Measurements from ENCODE around the gene SP140L. TPM values are rescaled to one million over a fixed set of nuclear protein-coding genes. Genes with fewer than 3 reads are reported as not detected.
"Not testable (repeated sequence)": the region's sequence is repeated elsewhere in the genome, so short reads cannot be mapped to it uniquely, and the experiment has no call there.

Gene SP140L
- total and polyA plus RNA-seq, 4 donors, result 6.0 to 21.8 (median 13.3) TPM

DNA sequence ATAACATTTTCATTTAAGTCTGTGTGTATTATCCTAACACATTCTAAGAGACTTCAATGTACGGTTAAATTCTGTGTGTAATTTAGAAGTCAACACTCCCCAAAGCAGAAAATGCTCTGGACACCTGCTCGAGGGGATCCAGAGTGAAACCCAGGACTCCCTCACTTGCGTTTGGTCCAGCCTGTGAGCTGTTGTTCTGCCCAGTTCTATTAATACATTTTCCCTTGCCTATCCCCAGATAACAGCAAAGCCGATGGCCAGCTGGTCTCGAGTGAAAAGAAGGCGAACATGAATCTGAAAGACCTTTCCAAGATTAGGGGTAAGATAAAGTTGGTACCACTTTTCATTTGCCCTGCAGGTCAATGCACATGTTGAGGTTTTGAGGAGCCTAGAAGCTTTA lies 58.0 kb downstream of the SP140L start:
- peaks cover 0 to 12% of the 10 kb centered on the region in 2 donors for H3K36me3 ChIP-seq (ENCODE audit: control insufficient read depth in 1 of 2, insufficient read depth in 2 of 2, low read length in 1 of 2)
- no peak overlapping the region for H3K27ac ChIP-seq (ENCODE audit: low read depth in 1 of 2, low read length in 2 of 2)
- intact Hi-C loops (cut with DNase I), result no loop called here
- 82% methylated on average over 6 of the region's 6 CpGs for WGBS, 2 donors
- H3K4me3 ChIP-seq (ENCODE audit: low read length in 2 of 2), result no peak overlapping the region
- no peaks in the 10 kb centered on the region for H3K9me3 ChIP-seq (ENCODE audit: control insufficient read depth, low read length)
- H3K4me1 ChIP-seq (ENCODE audit: control insufficient read depth in 1 of 2, insufficient read depth in 2 of 2, low read length in 2 of 2), result no peaks in the 10 kb centered on the region
- no peak for DNase-seq
- no peaks in the 10 kb centered on the region for H3K27me3 ChIP-seq (ENCODE audit: control insufficient read depth in 1 of 2, insufficient read depth in 2 of 2, low read length in 1 of 2)
- ATAC-seq (ENCODE audit: low FRiP score), result no peak

DNA sequence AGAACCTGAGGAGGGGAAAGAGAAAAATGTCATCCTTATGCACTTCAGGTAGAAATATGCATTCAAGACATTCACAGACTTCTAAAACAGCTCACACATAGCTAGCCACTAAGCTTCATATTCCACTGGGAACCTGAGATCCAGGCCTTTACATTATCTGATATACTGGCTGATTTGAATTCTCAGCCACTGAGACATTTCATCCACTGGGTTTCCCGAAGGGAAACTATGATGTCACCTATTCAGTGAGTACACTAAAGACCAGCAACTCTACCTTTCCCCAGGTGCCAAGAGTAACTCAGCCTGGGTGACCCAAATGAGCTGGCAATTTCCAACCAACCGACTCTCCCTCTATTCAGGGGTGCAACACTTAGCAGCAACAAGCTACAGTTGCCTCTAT lies 67.3 kb downstream of the SP140L start:
- intact Hi-C loops (cut with DNase I), result no loop called here
- 77 to 81% methylated on average over 2 of the region's 2 CpGs for WGBS, 2 donors
- ATAC-seq (ENCODE audit: low FRiP score) (no peak), DNase-seq (no peak)
- Histone ChIP-seq H3K4me3 (ENCODE audit: low read length in 2 of 2) (no peak overlapping the region), H3K36me3 (ENCODE audit: control insufficient read depth in 1 of 2, insufficient read depth in 2 of 2, low read length in 1 of 2) (peaks cover 0 to 10% of the 10 kb centered on the region in 2 donors), H3K4me1 (ENCODE audit: control insufficient read depth in 1 of 2, insufficient read depth in 2 of 2, low read length in 2 of 2) (no peaks in the 10 kb centered on the region), H3K27ac (ENCODE audit: low read depth in 1 of 2, low read length in 2 of 2) (no peak overlapping the region), H3K9me3 (ENCODE audit: control insufficient read depth, low read length) (peaks cover 5% of the 10 kb centered on the region), H3K27me3 (ENCODE audit: control insufficient read depth in 1 of 2, insufficient read depth in 2 of 2, low read length in 1 of 2) (no peaks in the 10 kb centered on the region)

GRCh38 chr2:230398698-230399097 lies 71.7 kb downstream of the SP140L start:
- not testable (repeated sequence) for ATAC-seq (ENCODE audit: low FRiP score)
- 90% methylated on average over 6 of the region's 6 CpGs for WGBS, 2 donors

GRCh38 chr2:230400041-230400440 lies 73.0 kb downstream of the SP140L start:
- DNase-seq (no peak), ATAC-seq (ENCODE audit: low FRiP score) (no peak)
- WGBS, 2 donors, result 91 to 93% methylated on average over 7 of the region's 7 CpGs
- H3K4me1 ChIP-seq (ENCODE audit: control insufficient read depth in 1 of 2, insufficient read depth in 2 of 2, low read length in 2 of 2), result no peaks in the 10 kb centered on the region
- intact Hi-C loops (cut with DNase I), result no loop called here
- H3K27ac ChIP-seq (ENCODE audit: low read depth in 1 of 2, low read length in 2 of 2), result no peak overlapping the region
- H3K36me3 ChIP-seq (ENCODE audit: control insufficient read depth in 1 of 2, insufficient read depth in 2 of 2, low read length in 1 of 2), result no peaks in the 10 kb centered on the region
- H3K4me3 ChIP-seq (ENCODE audit: low read length in 2 of 2), result no peak overlapping the region
- H3K27me3 ChIP-seq (ENCODE audit: control insufficient read depth in 1 of 2, insufficient read depth in 2 of 2, low read length in 1 of 2), result no peaks in the 10 kb centered on the region
- H3K9me3 ChIP-seq (ENCODE audit: control insufficient read depth, low read length), result peaks cover 5% of the 10 kb centered on the region

More at GRCh38 chr2:230398698-230399097, 71.7 kb downstream of the SP140L start:
- H3K4me3 ChIP-seq (ENCODE audit: low read length in 2 of 2); DNase-seq; H3K36me3 ChIP-seq (ENCODE audit: control insufficient read depth in 1 of 2, insufficient read depth in 2 of 2, low read length in 1 of 2); H3K9me3 ChIP-seq (ENCODE audit: control insufficient read depth, low read length); H3K27me3 ChIP-seq (ENCODE audit: control insufficient read depth in 1 of 2, insufficient read depth in 2 of 2, low read length in 1 of 2); H3K4me1 ChIP-seq (ENCODE audit: control insufficient read depth in 1 of 2, insufficient read depth in 2 of 2, low read length in 2 of 2); intact Hi-C loops (cut with DNase I); H3K27ac ChIP-seq (ENCODE audit: low read depth in 1 of 2, low read length in 2 of 2): not testable (repeated sequence)

DNA sequence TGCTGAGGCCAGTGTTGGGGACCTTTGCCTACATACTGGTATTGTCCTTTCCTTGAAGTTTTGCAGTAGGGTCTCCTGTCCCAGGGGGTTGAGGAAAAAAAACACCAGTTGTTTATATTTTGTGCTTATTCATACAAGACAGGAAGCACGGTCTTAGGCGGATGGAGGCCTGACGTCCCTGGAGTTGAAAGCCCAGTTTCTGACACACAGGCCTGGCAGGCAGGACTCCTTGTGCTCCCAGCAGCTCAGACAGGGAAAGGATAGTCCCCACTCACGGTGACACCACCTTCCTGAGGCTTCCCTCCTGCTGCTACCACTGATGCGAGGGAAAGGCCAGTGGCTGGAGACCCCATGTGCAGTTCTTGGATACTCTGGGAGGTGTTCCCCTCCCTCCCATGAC lies 73.5 kb downstream of the SP140L start:
- 68 to 71% methylated on average over 5 of the region's 5 CpGs for WGBS, 2 donors
- DNase-seq, result no peak

DNA sequence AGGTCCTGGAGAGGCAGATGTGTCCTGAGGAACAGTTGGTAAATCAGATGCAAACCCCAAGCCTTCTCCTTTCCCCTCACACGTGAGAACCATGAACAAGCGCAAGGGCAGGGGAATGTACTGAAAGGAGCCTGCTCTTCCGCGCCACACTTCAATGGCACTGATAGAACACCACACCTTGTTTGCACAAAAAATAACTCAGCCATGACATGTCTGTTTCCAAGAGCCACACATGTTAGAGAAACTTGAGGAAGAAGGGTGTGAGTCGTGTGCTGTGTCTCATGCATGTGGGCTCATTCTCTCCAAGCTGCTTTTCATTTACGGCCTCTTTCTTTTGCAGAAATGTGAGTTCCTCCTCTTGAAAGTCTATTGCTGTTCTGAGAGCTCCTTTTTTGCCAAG lies 74.0 kb downstream of the SP140L start:
- H3K4me3 ChIP-seq (ENCODE audit: low read length in 2 of 2); H3K27ac ChIP-seq (ENCODE audit: low read depth in 1 of 2, low read length in 2 of 2); ATAC-seq (ENCODE audit: low FRiP score); H3K36me3 ChIP-seq (ENCODE audit: control insufficient read depth in 1 of 2, insufficient read depth in 2 of 2, low read length in 1 of 2); H3K9me3 ChIP-seq (ENCODE audit: control insufficient read depth, low read length); intact Hi-C loops (cut with DNase I); DNase-seq; H3K27me3 ChIP-seq (ENCODE audit: control insufficient read depth in 1 of 2, insufficient read depth in 2 of 2, low read length in 1 of 2); H3K4me1 ChIP-seq (ENCODE audit: control insufficient read depth in 1 of 2, insufficient read depth in 2 of 2, low read length in 2 of 2): not testable (repeated sequence)
- 89 to 92% methylated on average over 2 of the region's 6 CpGs for WGBS, 2 donors

More for the DNA sequence above, 73.5 kb downstream of the SP140L start:
- Histone ChIP-seq H3K27me3 (ENCODE audit: control insufficient read depth in 1 of 2, insufficient read depth in 2 of 2, low read length in 1 of 2) (no peaks in the 10 kb centered on the region), H3K9me3 (ENCODE audit: control insufficient read depth, low read length) (peaks cover 5% of the 10 kb centered on the region), H3K36me3 (ENCODE audit: control insufficient read depth in 1 of 2, insufficient read depth in 2 of 2, low read length in 1 of 2) (no peaks in the 10 kb centered on the region), H3K4me1 (ENCODE audit: control insufficient read depth in 1 of 2, insufficient read depth in 2 of 2, low read length in 2 of 2) (no peaks in the 10 kb centered on the region), H3K27ac (ENCODE audit: low read depth in 1 of 2, low read length in 2 of 2) (no peak overlapping the region), H3K4me3 (ENCODE audit: low read length in 2 of 2) (no peak overlapping the region)
- intact Hi-C loops (cut with DNase I), result no loop called here
- no peak for ATAC-seq (ENCODE audit: low FRiP score)

GRCh38 chr2:230403746-230404145 lies 76.8 kb downstream of the SP140L start:
- WGBS, 2 donors, result 91 to 92% methylated on average over 7 of the region's 7 CpGs
- Histone ChIP-seq H3K4me1 (ENCODE audit: control insufficient read depth in 1 of 2, insufficient read depth in 2 of 2, low read length in 2 of 2) (no peaks in the 10 kb centered on the region), H3K27ac (ENCODE audit: low read depth in 1 of 2, low read length in 2 of 2) (no peak overlapping the region), H3K36me3 (ENCODE audit: control insufficient read depth in 1 of 2, insufficient read depth in 2 of 2, low read length in 1 of 2) (no peaks in the 10 kb centered on the region), H3K27me3 (ENCODE audit: control insufficient read depth in 1 of 2, insufficient read depth in 2 of 2, low read length in 1 of 2) (no peaks in the 10 kb centered on the region), H3K4me3 (ENCODE audit: low read length in 2 of 2) (no peak overlapping the region), H3K9me3 (ENCODE audit: control insufficient read depth, low read length) (no peaks in the 10 kb centered on the region)
- DNase-seq (no peak), ATAC-seq (ENCODE audit: low FRiP score) (no peak)
- intact Hi-C loops (cut with DNase I), result no loop called here

- no peaks in the 10 kb centered on the region for H3K27me3 ChIP-seq (ENCODE audit: control insufficient read depth in 1 of 2, insufficient read depth in 2 of 2, low read length in 1 of 2)
- ATAC-seq (ENCODE audit: low FRiP score), result no peak
Observed at GRCh38 chr2:230405824-230406223, 78.8 kb downstream of the SP140L start.

DNA sequence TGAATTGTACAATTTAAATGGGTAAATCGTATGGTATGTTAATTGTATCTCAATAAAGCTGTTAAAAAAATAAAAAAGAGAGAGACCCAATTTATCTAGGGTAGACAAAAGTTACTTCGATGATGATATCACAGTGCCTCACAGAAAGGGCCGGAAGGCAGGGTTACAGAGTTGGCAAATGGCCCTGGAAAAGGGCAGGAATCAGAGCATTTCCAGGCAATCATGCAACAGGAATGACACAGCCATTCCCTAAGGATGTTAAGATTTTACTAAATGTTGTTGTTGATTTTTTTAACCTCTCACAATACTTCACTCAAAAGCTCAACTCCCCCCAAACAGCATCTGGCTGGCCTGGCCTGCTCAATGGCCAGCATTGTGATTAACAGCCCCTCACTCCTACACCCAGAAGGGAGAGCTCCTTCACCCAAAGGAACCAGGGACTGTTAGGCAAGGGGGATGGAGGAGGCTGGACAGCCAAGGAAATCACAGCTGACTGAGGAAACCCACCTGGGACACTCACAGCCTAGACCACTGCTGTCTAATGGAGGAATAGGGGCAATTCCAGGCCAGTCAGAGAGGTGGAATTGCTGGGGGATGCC lies 81.3 kb downstream of the SP140L start:
- 38 to 39% methylated on average over 3 of the region's 3 CpGs for WGBS, 2 donors
- peak in 1 of 2 donors; percentile 71 for DNase-seq
- no peaks in the 10 kb centered on the region for H3K9me3 ChIP-seq (ENCODE audit: control insufficient read depth, low read length)
- peak overlapping the region in 1 of 2 donors; percentile 8 for H3K27ac ChIP-seq (ENCODE audit: low read depth in 1 of 2, low read length in 2 of 2)
- no peaks in the 10 kb centered on the region for H3K4me1 ChIP-seq (ENCODE audit: control insufficient read depth in 1 of 2, insufficient read depth in 2 of 2, low read length in 2 of 2)
- intact Hi-C loops (cut with DNase I), result no loop called here
- peak; percentile 51 for ATAC-seq (ENCODE audit: low FRiP score)
- no peak overlapping the region for H3K4me3 ChIP-seq (ENCODE audit: low read length in 2 of 2)
- H3K36me3 ChIP-seq (ENCODE audit: control insufficient read depth in 1 of 2, insufficient read depth in 2 of 2, low read length in 1 of 2), result no peaks in the 10 kb centered on the region
- H3K27me3 ChIP-seq (ENCODE audit: control insufficient read depth in 1 of 2, insufficient read depth in 2 of 2, low read length in 1 of 2), result no peaks in the 10 kb centered on the region

More at GRCh38 chr2:230405824-230406223, 78.8 kb downstream of the SP140L start:
- no peaks in the 10 kb centered on the region for H3K36me3 ChIP-seq (ENCODE audit: control insufficient read depth in 1 of 2, insufficient read depth in 2 of 2, low read length in 1 of 2)
- H3K4me3 ChIP-seq (ENCODE audit: low read length in 2 of 2), result no peak overlapping the region
- 91% methylated on average over 3 of the region's 3 CpGs for WGBS, 2 donors
- intact Hi-C loops (cut with DNase I), result no loop called here
- no peak for DNase-seq
- no peaks in the 10 kb centered on the region for H3K4me1 ChIP-seq (ENCODE audit: control insufficient read depth in 1 of 2, insufficient read depth in 2 of 2, low read length in 2 of 2)
- H3K27ac ChIP-seq (ENCODE audit: low read depth in 1 of 2, low read length in 2 of 2), result no peak overlapping the region
- H3K9me3 ChIP-seq (ENCODE audit: control insufficient read depth, low read length), result no peaks in the 10 kb centered on the region

All from aorta (tissue), 5 donors.